GM21390 (cell line): ENCODE results near the gene TMEM106A.
"Not testable (repeated sequence)": the region's sequence is repeated elsewhere in the genome, so short reads cannot be mapped to it uniquely, and the experiment has no call there.

Experiments
- ATAC-seq: cut with Tn5 transposase; IDR thresholded peaks from one replicate; pipeline ENCODE4 v1.9.1; 2021; ENCODE audit not compliant: unreplicated experiment

The TMEM106A gene

GRCh38 chr17:43211480-43212402 is at the start of gene TMEM106A:
TSS of gene TMEM106A (plus strand) at chr17:43211875. CDS start at chr17:43213042, 1,167 bp downstream.
- peak; percentile 66 for ATAC-seq

DNA sequence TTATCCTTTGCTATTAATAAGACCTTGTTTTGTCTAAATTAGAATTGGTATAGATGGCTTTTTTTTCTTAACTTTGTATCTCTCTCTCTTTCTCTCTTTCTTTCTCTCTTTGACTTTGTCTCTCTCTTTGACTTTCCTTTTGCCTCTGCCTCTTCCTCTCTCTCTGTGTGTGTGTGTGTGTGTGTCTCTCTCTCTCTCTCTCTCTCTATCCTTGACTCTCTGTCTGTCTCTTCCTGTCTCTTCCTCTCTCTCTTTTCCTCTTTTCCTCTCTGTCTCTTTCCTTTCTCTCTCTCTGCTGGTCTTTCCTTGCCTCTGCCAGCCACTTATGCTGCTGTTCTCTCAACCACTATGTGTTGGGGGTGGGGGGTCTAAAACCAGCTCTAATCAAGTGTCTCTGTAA is 45.7 kb upstream of the TMEM106A start:
- not testable (repeated sequence) for ATAC-seq

DNA sequence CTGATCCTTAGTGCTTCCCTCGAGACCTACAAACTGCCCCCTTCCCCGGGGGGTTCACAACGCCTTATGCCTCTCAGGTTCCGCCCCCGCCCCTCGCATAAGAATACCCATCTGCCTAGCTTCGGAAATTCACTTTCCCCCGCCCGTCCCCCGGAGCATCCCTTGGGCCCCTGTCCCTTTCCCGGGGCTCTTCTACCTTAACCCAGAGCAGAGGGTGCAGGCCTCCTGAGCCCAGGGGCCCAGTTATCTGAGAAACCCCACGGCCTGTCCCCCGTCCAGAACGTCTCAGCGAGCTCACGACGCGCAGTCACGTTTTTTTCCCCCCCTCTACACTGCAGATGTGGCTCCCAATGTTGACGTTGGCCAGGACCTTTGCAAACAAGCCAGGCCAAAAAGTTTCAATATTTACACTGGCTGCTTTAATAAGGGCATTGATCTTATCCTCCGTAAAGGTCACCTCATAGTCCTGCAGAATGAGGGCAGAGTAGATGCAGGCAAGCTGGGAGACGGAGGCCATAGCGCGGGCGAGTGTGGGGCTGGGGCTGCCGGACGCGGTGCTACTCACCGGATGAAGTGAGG is 42.0 kb upstream of the TMEM106A start:
- peak; percentile 14 for ATAC-seq

DNA sequence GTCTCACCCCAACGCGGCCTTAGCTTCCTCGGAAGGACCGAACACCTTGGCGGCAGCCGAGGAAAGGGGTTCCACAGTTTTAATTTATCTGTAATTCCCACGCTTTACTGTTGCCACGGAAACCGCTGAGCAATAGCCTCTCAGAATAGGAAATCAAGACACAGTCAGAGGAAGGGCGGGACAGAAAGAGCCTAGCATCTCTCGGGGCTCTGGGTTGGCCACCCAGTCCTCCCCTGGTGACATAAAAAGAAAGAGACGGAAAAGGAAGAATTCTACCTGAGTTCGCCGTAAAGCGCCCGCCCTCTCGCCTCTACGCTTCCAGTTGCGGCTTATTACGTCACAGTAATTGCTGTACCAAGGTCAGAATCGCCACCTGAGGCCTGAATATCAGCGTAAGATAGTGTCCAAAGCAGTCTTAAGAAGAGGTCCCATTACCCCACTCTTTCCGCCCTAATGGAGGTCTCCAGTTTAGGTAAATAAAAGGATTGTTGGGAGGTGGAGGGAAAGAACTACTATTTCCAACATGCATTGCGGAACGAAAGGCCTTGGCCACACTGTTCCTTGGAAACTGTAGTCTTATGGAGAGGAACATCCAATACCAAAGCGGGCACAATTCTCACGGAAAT is 41.4 kb upstream of the TMEM106A start:
- ATAC-seq = peak; percentile 59

GRCh38 chr17:43170766-43171585 is 40.7 kb upstream of the TMEM106A start, which contains the start of gene NBR1:
TSS of gene NBR1 (plus strand) at chr17:43171214. CDS start at chr17:43175800, 4,586 bp downstream.
- ATAC-seq = peak; percentile 77

DNA sequence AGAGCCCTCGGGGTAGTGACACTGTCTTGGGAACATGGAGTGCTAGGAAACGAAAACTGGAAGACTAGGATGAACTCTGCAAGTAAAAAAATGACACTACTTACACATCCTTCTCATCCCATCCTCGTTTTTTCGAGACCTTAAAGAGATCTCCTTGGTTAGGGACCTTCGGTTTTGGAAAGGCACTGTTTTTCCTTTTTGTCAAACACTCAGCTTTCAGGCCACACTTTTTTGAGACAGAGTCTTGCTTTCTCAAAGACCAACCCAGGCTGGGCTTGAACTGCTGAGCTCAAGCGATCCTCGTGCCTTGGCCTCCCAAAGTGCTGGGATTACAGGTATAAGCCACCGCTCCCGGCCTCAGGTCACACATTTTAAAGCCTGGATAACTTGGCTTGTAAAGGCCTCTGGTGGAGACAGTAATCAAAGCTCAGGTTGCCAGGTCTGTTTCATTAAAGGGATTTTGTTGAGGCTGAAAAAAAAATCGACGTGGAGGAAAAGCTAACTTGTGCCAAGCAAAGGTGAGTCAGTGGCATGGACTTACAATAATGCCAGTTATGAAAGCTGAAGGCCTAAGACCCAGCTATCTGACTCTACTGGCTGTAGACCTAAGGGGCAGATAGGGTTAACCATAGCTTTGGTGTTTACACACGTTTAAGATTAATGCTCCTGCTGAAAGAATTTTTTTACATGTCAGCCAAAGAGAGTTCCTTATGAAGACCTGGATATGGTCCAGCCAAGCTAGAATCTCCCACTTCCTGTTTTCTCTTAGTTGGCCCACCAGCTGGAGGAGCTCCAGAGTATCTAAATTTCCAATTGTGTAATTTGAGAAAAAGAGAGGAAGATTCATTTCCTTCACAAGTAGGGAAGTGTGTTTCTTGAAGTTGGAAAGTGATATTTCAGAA is 39.8 kb upstream of the TMEM106A start:
- ATAC-seq = no peak

- ATAC-seq = no peak
Measured at GRCh38 chr17:43175213-43176118, 36.2 kb upstream of the TMEM106A start.

DNA sequence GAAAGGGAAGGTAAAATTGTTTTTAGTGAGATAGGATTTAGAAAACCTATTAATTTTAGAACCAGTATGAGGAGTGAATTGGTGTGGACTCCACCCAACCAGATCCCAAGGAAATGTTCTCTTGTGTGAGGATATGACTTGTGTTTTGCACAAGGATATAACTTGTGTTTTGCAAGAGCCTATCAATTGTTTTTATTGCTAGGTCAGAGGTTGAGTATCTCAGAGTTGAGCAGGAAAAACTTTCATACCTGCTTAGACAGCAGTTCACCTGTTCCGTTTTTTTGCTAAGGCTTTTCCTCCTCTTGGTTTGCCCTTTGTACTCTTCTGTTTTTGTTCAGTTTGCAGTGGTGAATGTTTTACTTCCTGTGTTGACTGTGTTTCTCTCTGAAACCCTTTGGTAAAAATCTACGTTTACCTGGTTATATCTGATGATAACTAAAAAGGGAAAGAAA is 35.5 kb upstream of the TMEM106A start:
- no peak for ATAC-seq

GRCh38 chr17:43183921-43184320 is 27.8 kb upstream of the TMEM106A start:
- ATAC-seq = no peak

DNA sequence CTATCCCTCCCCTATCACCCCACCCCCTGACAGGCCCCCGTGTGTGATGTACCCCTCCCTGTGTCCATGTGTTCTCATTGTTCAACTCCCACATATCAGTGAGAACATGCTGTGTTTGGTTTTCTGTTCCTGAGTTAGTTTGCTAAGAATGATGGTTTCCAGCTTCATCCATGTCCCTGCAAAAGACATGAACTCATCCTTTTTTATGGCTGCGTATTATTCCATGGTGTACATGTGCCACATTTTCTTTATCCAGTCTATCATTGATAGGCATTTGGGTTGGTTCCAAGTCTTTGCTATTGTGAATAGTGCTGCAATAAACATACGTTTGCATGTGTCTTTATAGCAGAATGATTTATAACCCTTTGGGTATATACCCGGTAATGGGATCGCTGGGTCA is 25.0 kb upstream of the TMEM106A start:
- not testable (repeated sequence) for ATAC-seq

DNA sequence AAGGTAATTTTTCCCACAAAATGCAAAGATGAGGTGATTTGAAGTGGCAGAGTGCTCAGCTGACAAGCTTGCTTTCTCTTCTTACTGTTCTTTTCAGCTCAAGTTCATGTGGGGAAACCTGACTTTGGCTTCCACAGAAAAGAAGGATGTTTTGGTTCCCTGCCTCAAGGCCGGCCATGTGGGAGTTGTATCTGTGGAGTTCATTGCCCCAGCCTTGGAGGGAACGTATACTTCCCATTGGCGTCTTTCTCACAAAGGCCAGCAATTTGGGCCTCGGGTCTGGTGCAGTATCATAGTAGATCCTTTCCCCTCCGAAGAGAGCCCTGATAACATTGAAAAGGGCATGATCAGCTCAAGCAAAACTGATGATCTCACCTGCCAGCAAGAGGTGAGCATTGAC is 18.4 kb upstream of the TMEM106A start:
- ATAC-seq = no peak

GRCh38 chr17:43199633-43200032 is 12.0 kb upstream of the TMEM106A start:
- ATAC-seq = no peak

DNA sequence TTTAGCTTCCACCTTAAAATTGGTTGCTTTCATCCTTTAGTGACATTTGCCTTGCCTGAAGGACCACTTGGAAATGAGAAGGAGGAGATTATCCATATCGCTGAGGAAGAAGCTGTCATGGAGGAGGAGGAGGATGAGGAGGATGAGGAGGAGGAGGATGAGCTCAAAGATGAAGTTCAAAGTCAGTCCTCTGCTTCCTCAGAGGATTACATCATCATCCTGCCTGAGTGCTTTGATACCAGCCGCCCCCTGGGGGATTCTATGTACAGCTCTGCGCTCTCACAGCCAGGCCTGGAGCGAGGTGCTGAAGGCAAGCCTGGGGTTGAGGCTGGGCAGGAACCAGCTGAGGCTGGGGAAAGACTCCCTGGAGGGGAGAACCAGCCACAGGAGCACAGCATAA is 11.5 kb upstream of the TMEM106A start:
- ATAC-seq = no peak

DNA sequence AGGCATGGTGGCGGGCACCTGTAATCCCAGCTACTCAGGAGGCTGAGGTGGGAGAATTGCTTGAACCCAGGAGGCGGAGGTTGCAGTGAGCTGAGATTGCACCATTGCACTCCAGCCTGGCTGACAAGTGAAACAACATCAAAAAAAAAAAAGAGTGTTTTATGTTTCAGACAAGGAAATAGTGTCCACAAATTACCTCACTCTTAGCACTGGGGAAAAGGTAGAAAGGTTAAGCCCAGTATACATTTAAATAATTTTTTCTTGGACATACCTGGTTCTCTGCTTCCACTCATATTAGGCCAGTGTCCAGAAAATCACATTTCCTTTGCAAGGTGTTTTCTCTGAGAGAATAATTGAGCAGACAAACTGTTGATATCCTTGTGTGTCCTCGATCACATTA is 8.7 kb upstream of the TMEM106A start:
- not testable (repeated sequence) for ATAC-seq

GRCh38 chr17:43210576-43210975 is 1.1 kb upstream of the TMEM106A start:
- ATAC-seq = no peak

GRCh38 chr17:43211123-43211479 is 574 bp upstream of the TMEM106A start:
- ATAC-seq = no peak

GRCh38 chr17:43212641-43213490 is 1.2 kb downstream of the TMEM106A start:
- no peak for ATAC-seq

- no peak for ATAC-seq
Measured at GRCh38 chr17:43213545-43213944, 1.9 kb downstream of the TMEM106A start.
